ENCODE results near the gene CFAP61.
A peak's percentile ranks its signal among the peaks of the same experiment; 100 is the strongest.

CFAP61 gene

GRCh38 chr20:20037960-20038359, 14.4 kb upstream of the CFAP61 start:
- no peak for DNase-seq

GRCh38 chr20:20038586-20038985, 13.7 kb upstream of the CFAP61 start:
- DNase-seq = no peak

- DNase-seq = no peak
These were observed 12.5 kb upstream of the CFAP61 start for GRCh38 chr20:20039752-20040387.

GRCh38 chr20:20051767-20052073, 612 bp upstream of the CFAP61 start:
- no peak for DNase-seq

- DNase-seq = no peak
These were observed 8.1 kb downstream of the CFAP61 start for GRCh38 chr20:20060234-20060998.

- DNase-seq = no peak
These were observed 11.8 kb downstream of the CFAP61 start for GRCh38 chr20:20063941-20064702.

GRCh38 chr20:20065361-20065760, 13.0 kb downstream of the CFAP61 start:
- no peak for DNase-seq

GRCh38 chr20:20070871-20071726, 18.8 kb downstream of the CFAP61 start:
- peak in 2 of 3 donors; percentile 15 to 29 for DNase-seq

DNA sequence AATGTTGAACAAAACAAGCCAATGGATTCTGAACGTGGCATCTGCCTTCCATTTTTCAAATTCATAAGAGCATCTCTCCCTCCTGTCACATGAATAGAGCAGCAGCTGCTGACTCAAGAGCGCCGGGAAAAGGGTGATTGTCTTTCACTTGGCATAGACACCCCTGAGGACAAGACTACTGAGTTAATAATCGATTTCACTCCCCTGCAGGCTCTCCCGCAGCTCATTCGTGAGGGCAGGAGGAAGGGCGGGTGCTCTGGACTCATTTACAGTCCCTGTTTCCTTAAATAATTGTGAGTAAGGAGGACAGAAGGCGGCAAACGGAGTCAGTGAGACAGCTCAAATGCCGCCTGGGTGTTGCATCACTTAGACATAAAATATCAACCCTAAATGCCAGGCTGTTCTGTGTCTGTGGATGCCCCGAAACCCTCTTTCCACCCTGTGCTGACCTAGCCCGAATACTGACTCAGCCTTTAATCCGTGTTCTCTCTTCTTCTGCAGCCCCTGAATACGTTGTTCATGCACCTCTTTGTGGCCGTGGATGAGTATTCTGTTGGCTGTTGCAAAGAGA, 21.6 kb downstream of the CFAP61 start:
- no peak for DNase-seq

DNA sequence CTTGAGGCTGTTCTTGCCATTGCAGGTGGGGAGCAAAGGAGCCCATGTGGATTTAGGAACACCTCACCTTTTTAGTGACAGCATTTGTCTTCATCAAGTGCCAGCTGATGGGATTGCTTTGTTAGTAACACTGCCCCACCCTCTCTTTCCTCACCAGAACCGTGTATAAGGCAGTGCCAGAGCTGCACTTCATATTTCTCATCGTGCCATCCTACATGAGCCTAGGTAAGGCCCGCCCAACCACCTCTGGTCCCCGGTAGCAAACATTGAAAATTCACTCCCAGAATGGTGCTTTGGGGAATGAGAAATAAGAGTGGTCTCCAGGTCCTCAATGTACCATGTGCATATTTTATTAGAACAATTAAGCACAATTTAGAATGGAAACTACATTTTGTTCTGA, 22.7 kb downstream of the CFAP61 start:
- DNase-seq = no peak

- DNase-seq = peak; percentile 60 to 73 (median 68)
These were observed 24.1 kb downstream of the CFAP61 start for GRCh38 chr20:20076297-20077065.

DNA sequence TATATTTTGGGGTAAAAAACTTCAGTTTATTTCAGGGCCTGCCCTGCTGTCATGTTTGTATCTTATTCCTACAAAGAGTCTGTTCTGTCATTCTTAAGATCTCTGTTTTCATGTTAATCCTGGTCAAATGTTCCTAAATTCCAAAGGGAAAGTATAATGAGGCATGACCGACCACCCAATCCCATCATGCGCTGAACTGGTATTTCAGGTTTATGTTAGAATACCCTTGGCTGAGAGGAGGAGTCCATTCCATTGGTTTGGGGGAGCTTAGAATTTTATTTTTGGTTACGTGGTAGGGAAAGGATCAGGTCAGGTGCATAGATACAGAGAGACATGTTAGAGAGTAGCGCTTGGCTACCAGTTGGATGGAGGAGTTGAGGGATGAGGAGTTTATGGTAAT, 25.7 kb downstream of the CFAP61 start:
- no peak for DNase-seq

DNA sequence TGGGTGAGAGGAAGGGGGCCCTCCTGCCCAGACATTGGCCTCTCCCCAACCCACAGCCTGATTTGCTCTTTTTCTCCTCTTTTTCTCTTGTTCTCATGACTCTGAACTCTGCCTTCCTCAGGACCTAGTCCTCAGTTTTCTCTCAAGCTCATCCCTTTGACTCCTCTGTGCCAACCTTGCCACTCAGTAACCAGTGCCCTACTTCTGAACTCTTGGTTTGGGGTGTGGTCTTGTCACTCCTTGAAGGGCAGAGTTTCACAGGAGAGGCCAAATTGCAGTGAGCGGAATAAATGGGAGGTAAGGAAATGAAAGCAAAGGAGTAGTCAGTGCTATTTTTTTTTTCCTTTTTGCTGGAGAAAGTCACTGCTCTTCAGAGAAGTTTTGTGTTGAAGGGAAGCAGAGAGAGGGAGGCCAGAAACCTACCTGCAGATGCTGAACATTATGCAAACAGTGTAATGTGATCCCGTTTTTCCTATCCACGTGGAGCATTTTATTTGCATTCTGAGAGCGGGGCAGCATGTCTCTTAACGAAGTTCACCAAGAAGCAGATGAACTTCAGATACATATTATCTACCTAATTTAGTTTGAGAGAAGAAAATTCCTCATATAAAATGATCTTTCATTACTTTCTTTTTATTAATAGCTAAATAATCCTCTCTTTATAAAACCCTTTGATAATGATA, 26.9 kb downstream of the CFAP61 start:
- no peak for DNase-seq

DNA sequence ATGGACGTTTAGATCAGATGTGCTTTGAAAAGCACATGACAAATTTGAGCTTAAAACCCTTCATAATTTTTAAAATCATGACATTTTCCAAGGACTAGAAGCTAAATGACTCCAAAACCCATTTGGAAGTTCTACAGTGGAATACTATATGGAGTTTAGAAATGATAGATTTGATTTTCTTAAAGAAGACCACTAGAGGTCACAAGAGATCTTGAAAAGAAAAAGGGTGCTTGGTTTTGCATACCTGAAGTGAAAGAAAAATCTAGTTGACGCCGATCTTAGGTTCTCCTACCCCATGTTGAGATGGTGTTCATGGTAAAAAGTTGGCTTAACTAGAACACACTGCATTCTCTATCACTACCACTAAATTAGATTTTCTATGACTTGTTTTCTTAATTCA, 31.5 kb downstream of the CFAP61 start:
- DNase-seq = peak; percentile 36 to 73 (median 66)

DNA sequence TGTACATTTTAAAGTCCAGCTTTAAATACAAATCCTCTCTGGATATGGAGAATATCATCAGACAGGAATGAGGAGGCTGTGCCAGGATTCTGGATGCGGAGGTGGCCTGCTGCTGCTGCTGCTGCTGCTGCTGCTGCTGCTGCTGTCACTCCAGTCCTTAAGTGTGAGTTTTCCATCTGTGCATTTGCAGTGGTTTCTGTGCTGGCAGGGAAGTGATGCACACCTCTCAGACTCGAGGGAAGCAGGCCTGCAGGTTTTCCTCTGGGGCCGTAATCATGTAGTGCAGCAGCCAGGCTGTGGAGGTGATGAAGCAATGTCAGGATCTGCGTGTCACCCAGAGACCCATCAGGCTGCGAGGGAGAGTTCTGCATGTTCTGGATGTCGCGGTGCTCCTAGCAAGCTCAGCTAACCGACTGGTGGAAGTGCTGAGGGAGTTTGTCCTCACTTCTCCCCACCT, 32.0 kb downstream of the CFAP61 start:
- no peak for DNase-seq

- DNase-seq = peak in 1 of 3 donors; percentile 8
These were observed 32.7 kb downstream of the CFAP61 start for GRCh38 chr20:20085071-20085470.

GRCh38 chr20:20085812-20086211, 33.5 kb downstream of the CFAP61 start:
- no peak for DNase-seq

DNA sequence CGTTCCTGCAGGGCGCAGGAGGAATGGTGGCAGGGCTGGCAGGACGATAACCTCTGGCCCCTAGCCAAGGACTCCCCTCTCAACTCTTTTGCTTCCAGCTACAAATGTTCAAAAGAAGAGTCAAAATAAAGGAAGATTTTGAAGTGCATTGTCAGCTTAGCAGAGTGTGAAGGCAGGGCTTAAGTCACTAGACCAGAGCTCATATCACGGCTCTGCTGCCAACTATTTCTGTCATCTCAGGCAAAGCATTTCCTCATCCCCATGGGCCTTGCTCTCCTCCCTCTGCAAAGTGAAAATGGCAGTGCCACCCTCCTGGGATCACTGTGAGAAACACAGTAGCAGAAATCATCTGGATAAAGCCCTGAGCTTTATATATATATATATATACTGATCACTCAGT, 36.7 kb downstream of the CFAP61 start:
- DNase-seq = no peak

DNA sequence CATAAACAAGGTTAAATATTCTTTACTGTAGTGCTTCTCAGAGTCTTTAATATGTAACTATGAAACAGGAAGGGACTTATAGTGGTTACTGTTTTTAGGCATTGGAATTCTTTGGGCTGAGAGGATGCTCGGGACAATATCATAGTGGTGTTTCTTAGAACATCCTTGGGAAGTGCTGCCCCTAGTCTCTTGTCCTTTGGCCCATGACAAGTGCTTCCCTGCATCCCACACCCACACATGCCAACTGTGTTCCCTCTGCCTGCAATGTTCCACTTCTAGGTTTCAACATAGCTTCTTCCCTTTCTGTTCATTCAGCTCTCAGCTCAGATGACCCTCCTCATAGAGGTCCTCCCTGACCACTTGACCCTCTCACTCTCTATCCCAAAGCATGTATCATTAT, 37.6 kb downstream of the CFAP61 start:
- peak in 2 of 3 donors; percentile 18 to 30 for DNase-seq

DNA sequence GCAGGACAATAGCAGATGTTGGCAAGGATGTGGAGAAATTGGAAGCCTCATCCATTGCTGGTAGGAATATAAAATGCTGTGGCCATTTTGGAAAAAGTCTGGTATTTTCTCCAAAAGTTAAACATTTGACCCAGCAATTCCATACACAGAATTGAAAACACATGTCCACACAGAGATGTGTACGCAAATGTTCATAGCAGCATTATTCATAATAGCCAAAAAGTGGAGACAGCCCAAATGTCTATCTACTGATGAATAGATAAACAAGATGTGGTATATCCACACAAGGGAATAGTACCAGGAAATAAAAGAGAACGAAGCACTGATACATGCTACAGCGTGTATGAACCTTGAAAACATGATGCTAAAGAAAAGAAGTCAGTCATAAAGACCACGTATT, 40.5 kb downstream of the CFAP61 start:
- no peak for DNase-seq

DNA sequence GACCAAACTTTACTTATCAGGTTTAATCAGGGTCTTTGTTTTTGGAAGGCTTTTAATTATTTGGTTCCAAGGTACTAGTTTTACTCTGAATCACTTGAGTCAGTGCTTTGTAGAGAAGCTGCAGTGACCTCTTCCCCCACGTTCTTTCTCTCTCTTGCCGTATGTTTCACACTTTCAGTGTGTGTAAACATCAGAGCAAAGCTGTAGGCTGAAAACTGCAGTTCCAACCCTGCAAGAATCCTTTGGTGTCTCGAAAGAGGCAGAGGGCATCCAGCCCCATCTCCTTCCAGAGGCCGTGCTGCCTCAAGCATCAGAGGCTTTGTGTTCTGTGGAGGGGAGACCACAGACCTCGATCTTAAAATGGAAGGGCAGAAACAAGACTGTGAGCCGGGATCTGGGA, 42.1 kb downstream of the CFAP61 start:
- DNase-seq = no peak
